ENCODE measurements around the gene TEX38.

DNA sequence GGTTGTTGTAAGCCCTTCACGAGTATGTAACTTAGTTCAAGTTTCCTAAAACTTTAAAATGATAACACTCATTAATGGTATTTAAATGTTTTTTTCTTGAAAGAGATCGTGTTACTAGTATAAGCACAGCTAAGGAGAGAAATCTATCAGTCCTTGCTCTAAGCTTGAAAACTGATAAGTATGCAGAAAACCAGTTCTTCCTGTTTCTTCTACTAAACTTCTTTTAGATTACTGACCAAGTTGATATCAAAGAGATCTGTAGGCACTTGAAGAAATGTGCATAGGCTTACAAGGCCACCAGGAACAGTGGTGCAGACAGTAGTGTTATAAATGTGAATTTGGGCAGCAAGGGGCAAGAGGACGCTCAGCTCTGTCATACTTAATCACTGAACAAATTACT, 43.3 kb downstream of the TEX38 start:
- TF ChIP-seq, protein P1, sequence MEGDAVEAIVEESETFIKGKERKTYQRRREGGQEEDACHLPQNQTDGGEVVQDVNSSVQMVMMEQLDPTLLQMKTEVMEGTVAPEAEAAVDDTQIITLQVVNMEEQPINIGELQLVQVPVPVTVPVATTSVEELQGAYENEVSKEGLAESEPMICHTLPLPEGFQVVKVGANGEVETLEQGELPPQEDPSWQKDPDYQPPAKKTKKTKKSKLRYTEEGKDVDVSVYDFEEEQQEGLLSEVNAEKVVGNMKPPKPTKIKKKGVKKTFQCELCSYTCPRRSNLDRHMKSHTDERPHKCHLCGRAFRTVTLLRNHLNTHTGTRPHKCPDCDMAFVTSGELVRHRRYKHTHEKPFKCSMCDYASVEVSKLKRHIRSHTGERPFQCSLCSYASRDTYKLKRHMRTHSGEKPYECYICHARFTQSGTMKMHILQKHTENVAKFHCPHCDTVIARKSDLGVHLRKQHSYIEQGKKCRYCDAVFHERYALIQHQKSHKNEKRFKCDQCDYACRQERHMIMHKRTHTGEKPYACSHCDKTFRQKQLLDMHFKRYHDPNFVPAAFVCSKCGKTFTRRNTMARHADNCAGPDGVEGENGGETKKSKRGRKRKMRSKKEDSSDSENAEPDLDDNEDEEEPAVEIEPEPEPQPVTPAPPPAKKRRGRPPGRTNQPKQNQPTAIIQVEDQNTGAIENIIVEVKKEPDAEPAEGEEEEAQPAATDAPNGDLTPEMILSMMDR (IDR thresholded peaks at IDR 0.05) = no peak
- TF ChIP-seq POLR2A (IDR thresholded peaks at IDR 0.05) (no peak), EP300 (IDR thresholded peaks at IDR 0.05; ENCODE audit: low read depth) (no peak)
